ENCODE data around the gene GPD2. TPM values are rescaled to one million over a fixed set of nuclear protein-coding genes. Genes with fewer than 3 reads are reported as not detected.

GPD2 gene
- total RNA-seq, 1 experiment from 2014 or later = 62.5 TPM

GRCh38 chr2:156459720-156460119 is 23.5 kb downstream of the GPD2 start:
- H3K27me3 Mint-ChIP-seq (ENCODE audit: insufficient read depth, unreplicated experiment) = no peaks in the 10 kb centered on the region
- ChIA-PET POLR2A (no interaction called here), CTCF (interaction anchor here (0.5 kb wide), 1 partner anchor 22 kb away, joined by 3 read pairs; no protein-coding TSS in a partner anchor)
- no peak for TF ChIP-seq CTCF (IDR thresholded peaks at IDR 0.05; ENCODE audit: unreplicated experiment)
- H3K27ac Mint-ChIP-seq (ENCODE audit: low read depth, unreplicated experiment) = no peak overlapping the region
- no peaks in the 10 kb centered on the region for H3K9me3 Mint-ChIP-seq (ENCODE audit: unreplicated experiment)
- no peak overlapping the region for H3K4me3 Mint-ChIP-seq (ENCODE audit: unreplicated experiment)
- intact Hi-C loops (cut with micrococcal nuclease) = no loop called here
- no TSS peak for BruUV-seq (replicated peaks)
- no peak for DNase-seq (ENCODE audit: unreplicated experiment)
- H3K36me3 Mint-ChIP-seq (ENCODE audit: insufficient read depth, unreplicated experiment) = no peaks in the 10 kb centered on the region
- peaks cover 28% of the 10 kb centered on the region for H3K4me1 Mint-ChIP-seq (ENCODE audit: insufficient read depth, unreplicated experiment)

- intact Hi-C loops (cut with micrococcal nuclease) = no loop called here
- no peak for TF ChIP-seq CTCF (IDR thresholded peaks at IDR 0.05; ENCODE audit: unreplicated experiment)
- ChIA-PET POLR2A (interaction anchor here (0.6 to 5.2 kb wide), 3 partner anchors 27 to 344 kb away, joined by 3 to 29 read pairs (median 7); partner anchors contain the start of gene GPD2), CTCF (interaction anchor here (0.6 to 1.9 kb wide), 2 partner anchors 129 to 270 kb away, joined by 3 to 7 read pairs; no protein-coding TSS in a partner anchor)
- no peak overlapping the region for H3K4me3 Mint-ChIP-seq (ENCODE audit: unreplicated experiment)
- peak overlapping the region; percentile 39 for H3K27ac Mint-ChIP-seq (ENCODE audit: low read depth, unreplicated experiment)
- peaks cover 7% of the 10 kb centered on the region for H3K36me3 Mint-ChIP-seq (ENCODE audit: insufficient read depth, unreplicated experiment)
- no TSS peak for BruUV-seq (replicated peaks)
- no peak for DNase-seq (ENCODE audit: unreplicated experiment)
- H3K4me1 Mint-ChIP-seq (ENCODE audit: insufficient read depth, unreplicated experiment) = peaks cover 32% of the 10 kb centered on the region
- no peaks in the 10 kb centered on the region for H3K9me3 Mint-ChIP-seq (ENCODE audit: unreplicated experiment)
- no peaks in the 10 kb centered on the region for H3K27me3 Mint-ChIP-seq (ENCODE audit: insufficient read depth, unreplicated experiment)
Measured at GRCh38 chr2:156464106-156464505, 27.9 kb downstream of the GPD2 start.

GRCh38 chr2:156465573-156465972 is 29.4 kb downstream of the GPD2 start:
- no peak for TF ChIP-seq CTCF (IDR thresholded peaks at IDR 0.05; ENCODE audit: unreplicated experiment)
- H3K9me3 Mint-ChIP-seq (ENCODE audit: unreplicated experiment) = no peaks in the 10 kb centered on the region
- H3K27me3 Mint-ChIP-seq (ENCODE audit: insufficient read depth, unreplicated experiment) = no peaks in the 10 kb centered on the region
- intact Hi-C loops (cut with micrococcal nuclease) = no loop called here
- peaks cover 32% of the 10 kb centered on the region for H3K4me1 Mint-ChIP-seq (ENCODE audit: insufficient read depth, unreplicated experiment)
- H3K4me3 Mint-ChIP-seq (ENCODE audit: unreplicated experiment) = no peak overlapping the region
- POLR2A ChIA-PET = interaction anchor here (1.1 to 5.2 kb wide), 5 partner anchors 15 to 131 kb away, joined by 3 to 29 read pairs (median 6); partner anchors contain the start of gene GPD2
- H3K27ac Mint-ChIP-seq (ENCODE audit: low read depth, unreplicated experiment) = peak overlapping the region; percentile 39
- CTCF ChIA-PET = interaction anchor here (0.6 kb wide), 1 partner anchor 35 kb away, joined by 4 read pairs; no protein-coding TSS in a partner anchor
- no TSS peak for BruUV-seq (replicated peaks)
- peaks cover 7% of the 10 kb centered on the region for H3K36me3 Mint-ChIP-seq (ENCODE audit: insufficient read depth, unreplicated experiment)
- DNase-seq (ENCODE audit: unreplicated experiment) = no peak

GRCh38 chr2:156466739-156467405 is 30.7 kb downstream of the GPD2 start:
- no peak for TF ChIP-seq CTCF (IDR thresholded peaks at IDR 0.05; ENCODE audit: unreplicated experiment)
- no TSS peak for BruUV-seq (replicated peaks)
- Mint-ChIP-seq H3K4me3 (ENCODE audit: unreplicated experiment) (peak overlapping the region; percentile 60), H3K4me1 (ENCODE audit: insufficient read depth, unreplicated experiment) (peaks cover 32% of the 10 kb centered on the region), H3K36me3 (ENCODE audit: insufficient read depth, unreplicated experiment) (peaks cover 7% of the 10 kb centered on the region), H3K9me3 (ENCODE audit: unreplicated experiment) (no peaks in the 10 kb centered on the region), H3K27me3 (ENCODE audit: insufficient read depth, unreplicated experiment) (no peaks in the 10 kb centered on the region), H3K27ac (ENCODE audit: low read depth, unreplicated experiment) (peak overlapping the region; percentile 93)
- ChIA-PET CTCF (interaction anchor here (0.6 to 1.2 kb wide), 2 partner anchors 123 to 804 kb away, joined by 3 to 4 read pairs; no protein-coding TSS in a partner anchor), POLR2A (interaction anchor here (0.9 to 5.2 kb wide), 8 partner anchors 10 to 132 kb away, joined by 3 to 29 read pairs (median 6); partner anchors contain the start of gene GPD2)
- DNase-seq (ENCODE audit: unreplicated experiment) = no peak
- intact Hi-C loops (cut with micrococcal nuclease) = no loop called here
